IPS-18a (cell line): ENCODE measurements around the gene PLEKHH1.

Experiments
- H3K27ac ChIP-seq: one replicate; pipeline ENCODE4 v1.5.1; 2013; ENCODE audit warnings: low read length
- H3K27me3 ChIP-seq: one replicate; pipeline ENCODE4 v1.6.1; 2013; ENCODE audit warnings: mild to moderate bottlenecking, low read length; ENCODE audit not compliant: control insufficient read depth, insufficient read depth
- H3K36me3 ChIP-seq: one replicate; pipeline ENCODE4 v1.6.1; 2013; ENCODE audit warnings: low read depth, low read length; ENCODE audit not compliant: control insufficient read depth
- H3K4me1 ChIP-seq: one replicate; pipeline ENCODE4 v1.6.1; 2013; ENCODE audit warnings: low read depth, low read length; ENCODE audit not compliant: control insufficient read depth
- H3K4me3 ChIP-seq: one replicate; pipeline ENCODE4 v1.5.1; 2013; ENCODE audit warnings: low read length
- H3K9ac ChIP-seq: one replicate; pipeline ENCODE4 v1.6.1; 2013; ENCODE audit warnings: mild to moderate bottlenecking, low read length, moderate library complexity
- H3K9me3 ChIP-seq: one replicate; pipeline ENCODE4 v1.6.1; 2013; ENCODE audit warnings: low read depth, low read length; ENCODE audit not compliant: control insufficient read depth

Gene PLEKHH1

GRCh38 chr14:67554341-67554740 is 21.3 kb downstream of the PLEKHH1 start:
- no peak overlapping the region for H3K4me3 ChIP-seq
- H3K36me3 ChIP-seq: peaks cover 11% of the 10 kb centered on the region
- H3K27me3 ChIP-seq: no peaks in the 10 kb centered on the region
- H3K27ac ChIP-seq: no peak overlapping the region
- H3K9me3 ChIP-seq: no peaks in the 10 kb centered on the region
- H3K4me1 ChIP-seq: peaks cover 3% of the 10 kb centered on the region
- no peak overlapping the region for H3K9ac ChIP-seq

GRCh38 chr14:67555518-67556090 is 22.5 kb downstream of the PLEKHH1 start:
- no peak overlapping the region for H3K27ac ChIP-seq
- H3K4me1 ChIP-seq: no peaks in the 10 kb centered on the region
- H3K9me3 ChIP-seq: no peaks in the 10 kb centered on the region
- no peaks in the 10 kb centered on the region for H3K27me3 ChIP-seq
- H3K4me3 ChIP-seq: no peak overlapping the region
- peaks cover 18% of the 10 kb centered on the region for H3K36me3 ChIP-seq
- no peak overlapping the region for H3K9ac ChIP-seq

GRCh38 chr14:67556671-67557070 is 23.6 kb downstream of the PLEKHH1 start:
- H3K27ac ChIP-seq: no peak overlapping the region

GRCh38 chr14:67557118-67557517 is 24.0 kb downstream of the PLEKHH1 start:
- no peak overlapping the region for H3K27ac ChIP-seq
- H3K9me3 ChIP-seq: no peaks in the 10 kb centered on the region
- H3K36me3 ChIP-seq: peaks cover 21% of the 10 kb centered on the region
- H3K9ac ChIP-seq: no peak overlapping the region
- H3K4me1 ChIP-seq: no peaks in the 10 kb centered on the region
- no peaks in the 10 kb centered on the region for H3K27me3 ChIP-seq
- no peak overlapping the region for H3K4me3 ChIP-seq

More at GRCh38 chr14:67556671-67557070, 23.6 kb downstream of the PLEKHH1 start:
- Histone ChIP-seq H3K27me3 (no peaks in the 10 kb centered on the region), H3K9me3 (no peaks in the 10 kb centered on the region), H3K4me1 (no peaks in the 10 kb centered on the region), H3K36me3 (peaks cover 18% of the 10 kb centered on the region), H3K4me3 (no peak overlapping the region), H3K9ac (no peak overlapping the region)

GRCh38 chr14:67557656-67558055 is 24.6 kb downstream of the PLEKHH1 start:
- no peak overlapping the region for H3K27ac ChIP-seq
- H3K9ac ChIP-seq: no peak overlapping the region
- no peaks in the 10 kb centered on the region for H3K27me3 ChIP-seq
- H3K9me3 ChIP-seq: no peaks in the 10 kb centered on the region
- peaks cover 25% of the 10 kb centered on the region for H3K36me3 ChIP-seq
- H3K4me1 ChIP-seq: no peaks in the 10 kb centered on the region
- no peak overlapping the region for H3K4me3 ChIP-seq

GRCh38 chr14:67559639-67560038 is 26.5 kb downstream of the PLEKHH1 start:
- no peaks in the 10 kb centered on the region for H3K9me3 ChIP-seq
- no peak overlapping the region for H3K9ac ChIP-seq
- H3K4me3 ChIP-seq: no peak overlapping the region
- no peaks in the 10 kb centered on the region for H3K4me1 ChIP-seq
- H3K27ac ChIP-seq: no peak overlapping the region
- H3K27me3 ChIP-seq: no peaks in the 10 kb centered on the region
- peaks cover 30% of the 10 kb centered on the region for H3K36me3 ChIP-seq

GRCh38 chr14:67562025-67562775 is 29.1 kb downstream of the PLEKHH1 start:
- no peak overlapping the region for H3K9ac ChIP-seq
- no peaks in the 10 kb centered on the region for H3K9me3 ChIP-seq
- H3K4me1 ChIP-seq: no peaks in the 10 kb centered on the region
- H3K4me3 ChIP-seq: no peak overlapping the region
- H3K36me3 ChIP-seq: peaks cover 23% of the 10 kb centered on the region
- H3K27me3 ChIP-seq: no peaks in the 10 kb centered on the region
- H3K27ac ChIP-seq: no peak overlapping the region

- H3K4me3 ChIP-seq: no peak overlapping the region
- H3K27me3 ChIP-seq: no peaks in the 10 kb centered on the region
- no peak overlapping the region for H3K9ac ChIP-seq
- H3K27ac ChIP-seq: no peak overlapping the region
- peaks cover 21% of the 10 kb centered on the region for H3K36me3 ChIP-seq
- H3K4me1 ChIP-seq: no peaks in the 10 kb centered on the region
- no peaks in the 10 kb centered on the region for H3K9me3 ChIP-seq
Measured at GRCh38 chr14:67562776-67563150, 29.7 kb downstream of the PLEKHH1 start.

GRCh38 chr14:67564236-67564635 is 31.1 kb downstream of the PLEKHH1 start:
- Histone ChIP-seq H3K27ac (no peak overlapping the region), H3K4me3 (no peak overlapping the region), H3K4me1 (no peaks in the 10 kb centered on the region), H3K36me3 (peaks cover 20% of the 10 kb centered on the region), H3K9ac (no peak overlapping the region), H3K9me3 (no peaks in the 10 kb centered on the region), H3K27me3 (no peaks in the 10 kb centered on the region)

GRCh38 chr14:67566908-67567307 is 33.8 kb downstream of the PLEKHH1 start:
- Histone ChIP-seq H3K4me1 (no peaks in the 10 kb centered on the region), H3K9me3 (no peaks in the 10 kb centered on the region), H3K27me3 (no peaks in the 10 kb centered on the region), H3K4me3 (no peak overlapping the region), H3K9ac (no peak overlapping the region), H3K36me3 (peaks cover 11% of the 10 kb centered on the region), H3K27ac (no peak overlapping the region)

GRCh38 chr14:67567654-67568053 is 34.6 kb downstream of the PLEKHH1 start:
- H3K9ac ChIP-seq: no peak overlapping the region
- no peak overlapping the region for H3K4me3 ChIP-seq
- H3K36me3 ChIP-seq: peaks cover 5% of the 10 kb centered on the region
- no peaks in the 10 kb centered on the region for H3K9me3 ChIP-seq
- no peaks in the 10 kb centered on the region for H3K27me3 ChIP-seq
- no peak overlapping the region for H3K27ac ChIP-seq
- H3K4me1 ChIP-seq: no peaks in the 10 kb centered on the region
